ENCODE results near the gene OR6C3.
"Not testable (repeated sequence)": the region's sequence is repeated elsewhere in the genome, so short reads cannot be mapped to it uniquely, and the experiment has no call there.

OR6C3 gene

GRCh38 chr12:55330446-55330845, at the start of gene OR6C3:
Gene OR6C3, plus strand, starts transcription at chr12:55330746. Its CDS starts 955 bp downstream, at chr12:55331701.
- Mint-ChIP-seq H3K27ac (no peak within 1 kb of the TSS), H3K27me3 (no peaks in the 10 kb centered on the region), H3K36me3 (no peaks in the 10 kb centered on the region), H3K9me3 (no peaks in the 10 kb centered on the region), H3K4me3 (no peak within 1 kb of the TSS), H3K4me1 (no peaks in the 10 kb centered on the region)
- ATAC-seq, result no peak

GRCh38 chr12:55280991-55281390, 49.6 kb upstream of the OR6C3 start:
- ATAC-seq, result no peak
- Mint-ChIP-seq H3K9me3 (peaks cover 4% of the 10 kb centered on the region), H3K4me3 (no peak overlapping the region), H3K27ac (no peak overlapping the region), H3K4me1 (no peaks in the 10 kb centered on the region), H3K36me3 (peaks cover 6% of the 10 kb centered on the region), H3K27me3 (peaks cover 29% of the 10 kb centered on the region)

GRCh38 chr12:55289999-55290398, 40.5 kb upstream of the OR6C3 start:
- Mint-ChIP-seq H3K4me3 (no peak overlapping the region), H3K4me1 (no peaks in the 10 kb centered on the region), H3K9me3 (no peaks in the 10 kb centered on the region), H3K27ac (no peak overlapping the region), H3K27me3 (peaks cover 15% of the 10 kb centered on the region), H3K36me3 (no peaks in the 10 kb centered on the region)
- ATAC-seq, result no peak

GRCh38 chr12:55296469-55296868, 34.1 kb upstream of the OR6C3 start, which contains the start of gene OR6C6:
Gene OR6C6, minus strand, starts transcription at chr12:55296569. Its CDS starts 1,337 bp downstream, at chr12:55295232.
- no peaks in the 10 kb centered on the region for H3K9me3 Mint-ChIP-seq
- no peak for ATAC-seq
- peaks cover 30% of the 10 kb centered on the region for H3K27me3 Mint-ChIP-seq
- no peak within 1 kb of the TSS for H3K27ac Mint-ChIP-seq
- H3K4me1 Mint-ChIP-seq, result no peaks in the 10 kb centered on the region
- H3K36me3 Mint-ChIP-seq, result no peaks in the 10 kb centered on the region
- H3K4me3 Mint-ChIP-seq, result no peak within 1 kb of the TSS

- no peak within 1 kb of the TSS for H3K27ac Mint-ChIP-seq
- H3K36me3 Mint-ChIP-seq, result no peaks in the 10 kb centered on the region
- H3K4me1 Mint-ChIP-seq, result no peaks in the 10 kb centered on the region
- H3K9me3 Mint-ChIP-seq, result peaks cover under 1% of the 10 kb centered on the region
- ATAC-seq, result no peak
- peaks cover 3% of the 10 kb centered on the region for H3K27me3 Mint-ChIP-seq
- H3K4me3 Mint-ChIP-seq, result no peak within 1 kb of the TSS
These were observed 16.5 kb upstream of the OR6C3 start, which contains the start of gene OR6C1 for GRCh38 chr12:55314043-55314442. Gene OR6C1, plus strand, starts transcription at chr12:55314343. Its CDS starts 6,257 bp downstream, at chr12:55320600.

GRCh38 chr12:55320201-55320600, 10.3 kb upstream of the OR6C3 start:
- Mint-ChIP-seq H3K9me3 (peaks cover 3% of the 10 kb centered on the region), H3K27me3 (peaks cover 8% of the 10 kb centered on the region), H3K27ac (no peak overlapping the region), H3K4me1 (no peaks in the 10 kb centered on the region), H3K4me3 (no peak overlapping the region), H3K36me3 (no peaks in the 10 kb centered on the region)
- ATAC-seq, result no peak

- H3K4me1 Mint-ChIP-seq, H3K4me3 Mint-ChIP-seq, ATAC-seq, H3K27me3 Mint-ChIP-seq, H3K36me3 Mint-ChIP-seq, H3K27ac Mint-ChIP-seq, H3K9me3 Mint-ChIP-seq: not testable (repeated sequence)
These were observed 4.7 kb upstream of the OR6C3 start for GRCh38 chr12:55325801-55326200.

- Mint-ChIP-seq H3K4me3 (no peak overlapping the region), H3K9me3 (no peaks in the 10 kb centered on the region), H3K27ac (no peak overlapping the region), H3K36me3 (no peaks in the 10 kb centered on the region), H3K27me3 (peaks cover 22% of the 10 kb centered on the region), H3K4me1 (no peaks in the 10 kb centered on the region)
- no peak for ATAC-seq
These were observed 5.5 kb downstream of the OR6C3 start for GRCh38 chr12:55336002-55336401.

GRCh38 chr12:55355338-55355737, 24.8 kb downstream of the OR6C3 start:
- not testable (repeated sequence) for H3K4me1 Mint-ChIP-seq, H3K27ac Mint-ChIP-seq, H3K9me3 Mint-ChIP-seq, H3K4me3 Mint-ChIP-seq, ATAC-seq, H3K36me3 Mint-ChIP-seq
- H3K27me3 Mint-ChIP-seq, result peaks cover 11% of the 10 kb centered on the region

GRCh38 chr12:55362675-55363074, 32.1 kb downstream of the OR6C3 start, which contains the start of gene OR6C75:
Gene OR6C75, plus strand, starts transcription at chr12:55362975. Its CDS starts 2,136 bp downstream, at chr12:55365111.
- peaks cover 24% of the 10 kb centered on the region for H3K27me3 Mint-ChIP-seq
- H3K9me3 Mint-ChIP-seq, result no peaks in the 10 kb centered on the region
- no peaks in the 10 kb centered on the region for H3K4me1 Mint-ChIP-seq
- ATAC-seq, result no peak
- H3K27ac Mint-ChIP-seq, result no peak within 1 kb of the TSS
- H3K4me3 Mint-ChIP-seq, result no peak within 1 kb of the TSS
- H3K36me3 Mint-ChIP-seq, result no peaks in the 10 kb centered on the region

- Mint-ChIP-seq H3K27me3 (peaks cover 29% of the 10 kb centered on the region), H3K36me3 (no peaks in the 10 kb centered on the region), H3K9me3 (no peaks in the 10 kb centered on the region), H3K27ac (no peak overlapping the region), H3K4me3 (no peak overlapping the region), H3K4me1 (no peaks in the 10 kb centered on the region)
- no peak for ATAC-seq
These were observed 34.5 kb downstream of the OR6C3 start for GRCh38 chr12:55365086-55365485.

GRCh38 chr12:55372521-55372920, 42.0 kb downstream of the OR6C3 start:
- H3K27ac Mint-ChIP-seq, result no peak overlapping the region
- H3K27me3 Mint-ChIP-seq, result peaks cover 7% of the 10 kb centered on the region
- H3K36me3 Mint-ChIP-seq, result no peaks in the 10 kb centered on the region
- no peak overlapping the region for H3K4me3 Mint-ChIP-seq
- H3K9me3 Mint-ChIP-seq, result no peaks in the 10 kb centered on the region
- no peak for ATAC-seq
- H3K4me1 Mint-ChIP-seq, result no peaks in the 10 kb centered on the region

Measured in stimulated activated memory B cell treated with anti-CD40 and anti-IgM and Interleukin-4, amounts not matched to agents 10 μg/mL and 1 μg/mL and 100 μg/mL, for 72 hours (primary cell).